Ectodermal cell (in vitro differentiated cells): Measurements from ENCODE around the gene SLC8A3.

Source experiments
- H3K27ac ChIP-seq: 2 replicates; pipeline ENCODE4 v1.7.0; 2013; ENCODE audit warnings: mild to moderate bottlenecking, low read depth, low read length; ENCODE audit not compliant: insufficient read depth, poor library complexity, severe bottlenecking
- H3K27me3 ChIP-seq: 2 replicates; pipeline ENCODE4 v1.7.0; 2013; ENCODE audit warnings: mild to moderate bottlenecking, low read length; ENCODE audit not compliant: insufficient read depth, control insufficient read depth, poor library complexity, severe bottlenecking
- H3K36me3 ChIP-seq: one replicate; pipeline ENCODE4 v1.7.0; 2013; ENCODE audit warnings: low read length; ENCODE audit not compliant: control insufficient read depth, insufficient read depth
- H3K4me1 ChIP-seq: one replicate; pipeline ENCODE4 v1.7.0; 2013; ENCODE audit warnings: low read length; ENCODE audit not compliant: control insufficient read depth, insufficient read depth
- H3K4me3 ChIP-seq: 2 replicates; pipeline ENCODE4 v1.7.0; 2013; ENCODE audit warnings: low read depth, low read length, control low read depth; ENCODE audit not compliant: insufficient read depth
- H3K9me3 ChIP-seq: 2 replicates; pipeline ENCODE4 v1.7.0; 2013; ENCODE audit warnings: mild to moderate bottlenecking, low read length, moderate library complexity; ENCODE audit not compliant: control insufficient read depth
- WGBS, 2 experiments: methylation state at CpG; one replicate each; pipeline ENCODE4 v1.1.7; 2013; ENCODE audit warnings: missing lambda C conversion rate in 2 of 2; 5-methylcytosine and 5-hydroxymethylcytosine counted together

SLC8A3 gene

DNA sequence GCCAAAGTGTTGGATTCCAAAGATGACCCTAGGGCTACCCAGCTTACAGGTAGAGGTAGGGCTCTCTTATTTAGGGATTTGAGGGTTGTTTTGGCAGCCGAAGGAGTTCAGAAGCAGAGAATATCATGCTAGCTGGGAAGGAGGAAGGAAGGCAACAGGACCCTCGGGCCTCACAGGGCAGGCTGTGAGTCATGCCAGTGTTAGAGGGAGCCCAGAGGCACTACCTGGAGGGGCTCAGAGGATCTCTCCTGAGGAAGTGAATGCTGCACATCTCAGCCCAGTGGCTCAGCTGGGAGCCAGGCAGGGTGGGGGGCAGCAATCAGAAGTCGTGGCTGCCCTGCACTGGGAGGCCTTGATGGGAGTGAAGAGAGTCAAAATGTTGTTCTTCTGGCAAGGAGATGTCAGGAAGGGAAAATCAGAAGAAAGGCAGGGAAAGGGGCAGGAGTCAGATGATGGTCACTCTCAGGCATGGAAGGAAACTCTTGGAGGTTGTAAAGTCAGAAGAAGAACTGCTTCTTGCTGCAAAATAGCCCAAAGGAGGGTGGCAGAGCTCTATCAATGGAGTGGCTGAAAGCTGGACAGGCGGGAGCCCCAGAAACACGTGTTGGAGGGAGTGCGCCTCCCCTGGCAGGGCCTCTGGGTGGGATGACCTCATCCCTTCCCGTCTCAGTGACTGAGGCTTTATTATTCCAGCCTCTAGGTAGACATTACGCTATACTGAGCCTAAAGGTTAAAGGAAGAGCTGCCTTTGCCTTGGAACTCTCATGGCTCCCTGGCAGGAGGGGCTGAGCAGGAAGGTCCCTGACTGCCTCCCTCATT lies 168.2 kb downstream of the SLC8A3 start:
- no peaks in the 10 kb centered on the region for H3K4me1 ChIP-seq
- peaks cover 27% of the 10 kb centered on the region for H3K36me3 ChIP-seq
- WGBS, 2 experiments: 82 to 84% methylated on average over 8 of the region's 8 CpGs
- H3K9me3 ChIP-seq: no peaks in the 10 kb centered on the region
- no peak overlapping the region for H3K27ac ChIP-seq
- H3K4me3 ChIP-seq: no peak overlapping the region
- H3K27me3 ChIP-seq: no peaks in the 10 kb centered on the region

DNA sequence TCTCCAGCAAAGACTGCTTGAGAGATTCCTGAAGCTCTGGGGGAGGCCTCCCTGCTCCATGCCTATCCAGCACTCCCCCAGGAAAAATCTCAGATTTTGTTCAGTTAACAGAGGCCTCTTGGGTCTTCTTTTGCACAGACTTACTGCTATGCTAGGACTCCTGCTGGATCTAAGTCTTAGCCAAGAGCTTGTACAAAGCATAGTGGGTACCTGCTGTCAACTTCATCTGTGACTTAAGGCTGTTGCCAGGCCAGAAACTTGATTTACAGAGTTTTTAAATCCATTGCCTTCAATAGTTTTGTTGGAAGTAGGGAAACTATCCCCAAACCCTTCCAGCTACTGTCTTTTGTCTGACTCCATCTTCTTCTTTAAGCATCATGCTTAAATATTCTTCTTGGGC lies 169.1 kb downstream of the SLC8A3 start:
- Histone ChIP-seq H3K9me3 (no peaks in the 10 kb centered on the region), H3K4me3 (no peak overlapping the region), H3K27me3 (no peaks in the 10 kb centered on the region), H3K4me1 (no peaks in the 10 kb centered on the region), H3K36me3 (peaks cover 27% of the 10 kb centered on the region), H3K27ac (no peak overlapping the region)

DNA sequence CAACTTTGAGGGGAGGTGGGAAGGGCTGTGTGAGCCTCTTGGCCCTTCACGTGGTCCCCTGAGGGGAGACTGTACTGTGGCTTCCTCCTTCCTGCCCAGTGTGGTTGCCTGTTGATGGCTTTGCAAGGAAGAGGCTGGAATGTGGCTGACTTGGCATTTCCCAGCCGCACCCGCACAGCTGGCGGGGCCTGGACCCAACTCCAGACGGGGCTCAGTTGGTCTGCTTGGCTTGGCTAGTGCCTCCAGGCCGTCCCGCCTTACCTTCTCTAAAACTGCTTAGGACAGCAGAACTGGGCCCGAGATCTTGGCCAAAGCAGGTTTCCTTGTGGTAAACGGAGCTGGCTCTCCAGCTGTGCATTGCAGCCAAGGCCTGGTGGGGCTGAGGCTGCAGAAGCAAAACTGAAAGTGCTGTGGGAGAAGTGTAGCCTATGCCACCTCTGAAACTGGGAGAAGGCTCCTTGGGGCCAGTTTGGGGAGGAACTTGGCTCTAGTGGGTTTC lies 170.0 kb downstream of the SLC8A3 start:
- H3K36me3 ChIP-seq: peaks cover 21% of the 10 kb centered on the region

GRCh38 chr14:70018230-70018629 lies 170.5 kb downstream of the SLC8A3 start:
- Histone ChIP-seq H3K4me1 (peaks cover 4% of the 10 kb centered on the region), H3K27me3 (no peaks in the 10 kb centered on the region), H3K9me3 (no peaks in the 10 kb centered on the region), H3K4me3 (no peak overlapping the region), H3K36me3 (peaks cover 16% of the 10 kb centered on the region), H3K27ac (no peak overlapping the region)
- 63 to 79% methylated on average over 2 of the region's 2 CpGs for WGBS, 2 experiments

More for the DNA sequence above, 170.0 kb downstream of the SLC8A3 start:
- Histone ChIP-seq H3K27me3 (no peaks in the 10 kb centered on the region), H3K9me3 (no peaks in the 10 kb centered on the region), H3K4me3 (no peak overlapping the region), H3K27ac (no peak overlapping the region), H3K4me1 (no peaks in the 10 kb centered on the region)
- 90 to 91% methylated on average over 9 of the region's 9 CpGs for WGBS, 2 experiments

DNA sequence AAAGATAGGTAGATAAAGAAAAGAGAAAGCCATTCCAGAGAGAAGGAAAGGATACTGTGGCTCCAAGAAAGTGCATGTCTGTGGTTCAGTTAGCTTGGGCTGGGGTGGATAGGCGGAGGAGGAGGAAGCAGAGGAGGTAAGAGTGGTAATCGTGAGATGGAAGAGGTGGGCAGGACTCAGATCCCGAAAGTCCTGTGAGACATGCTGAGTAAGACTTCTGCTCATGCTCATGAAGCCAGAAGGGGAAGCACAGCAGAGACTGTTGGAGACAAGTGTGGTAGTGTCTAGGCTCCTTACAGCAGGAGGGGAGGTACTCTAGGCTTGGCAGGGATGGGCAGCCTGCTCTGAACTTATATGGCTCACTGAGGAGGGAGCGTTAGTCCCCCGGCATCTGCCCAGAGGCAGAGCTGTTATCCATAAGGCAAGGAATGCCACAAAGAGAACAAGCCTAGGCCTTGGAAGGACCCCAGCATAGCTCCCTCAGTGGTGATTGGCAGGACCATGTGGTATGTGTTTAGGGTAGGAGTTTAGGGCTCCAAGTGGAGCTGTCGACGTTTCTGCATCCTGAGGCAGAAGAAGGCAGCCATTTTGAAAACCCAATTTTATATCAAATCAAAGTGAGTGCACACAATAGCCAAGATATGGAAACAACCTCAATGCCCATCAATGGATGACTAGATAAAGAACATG lies 174.2 kb downstream of the SLC8A3 start:
- peaks cover 8% of the 10 kb centered on the region for H3K4me1 ChIP-seq
- no peak overlapping the region for H3K27ac ChIP-seq
- H3K9me3 ChIP-seq: no peaks in the 10 kb centered on the region
- H3K36me3 ChIP-seq: peaks cover 15% of the 10 kb centered on the region
- no peaks in the 10 kb centered on the region for H3K27me3 ChIP-seq
- no peak overlapping the region for H3K4me3 ChIP-seq
- 93 to 95% methylated on average over 7 of the region's 7 CpGs for WGBS, 2 experiments

- no peaks in the 10 kb centered on the region for H3K9me3 ChIP-seq
- no peak overlapping the region for H3K4me3 ChIP-seq
- WGBS, 2 experiments: 43 to 55% methylated on average over 2 of the region's 2 CpGs
- no peak overlapping the region for H3K27ac ChIP-seq
- H3K4me1 ChIP-seq: peaks cover 15% of the 10 kb centered on the region
- H3K36me3 ChIP-seq: peaks cover 15% of the 10 kb centered on the region
- H3K27me3 ChIP-seq: no peaks in the 10 kb centered on the region
Observed at GRCh38 chr14:70013271-70013873, 175.4 kb downstream of the SLC8A3 start.

GRCh38 chr14:70011708-70012107 lies 177.0 kb downstream of the SLC8A3 start:
- no peaks in the 10 kb centered on the region for H3K9me3 ChIP-seq
- H3K4me3 ChIP-seq: no peak overlapping the region
- H3K27me3 ChIP-seq: no peaks in the 10 kb centered on the region
- 94 to 96% methylated on average over 7 of the region's 7 CpGs for WGBS, 2 experiments
- H3K36me3 ChIP-seq: peaks cover 13% of the 10 kb centered on the region
- H3K4me1 ChIP-seq: peaks cover 19% of the 10 kb centered on the region
- H3K27ac ChIP-seq: no peak overlapping the region

DNA sequence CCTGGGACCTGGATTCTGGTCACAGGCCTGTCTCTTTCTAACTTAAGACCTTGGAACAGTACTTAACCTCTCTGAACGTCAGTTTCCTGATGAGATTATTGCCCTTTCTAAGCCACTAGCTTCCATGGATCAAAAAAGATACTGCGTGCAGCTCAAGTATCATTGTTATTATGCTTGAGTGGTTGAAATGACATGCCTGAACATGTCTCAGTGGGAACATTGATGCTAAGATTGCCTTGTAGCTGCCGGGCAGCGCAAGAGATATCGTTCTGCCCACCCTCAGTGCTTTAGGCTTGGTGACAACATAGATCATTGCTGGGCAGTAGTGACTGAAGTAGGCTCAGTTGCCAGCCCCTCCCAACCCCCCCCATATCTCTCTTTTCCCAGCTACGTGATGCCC lies 177.7 kb downstream of the SLC8A3 start:
- Histone ChIP-seq H3K27me3 (no peaks in the 10 kb centered on the region), H3K36me3 (peaks cover 13% of the 10 kb centered on the region), H3K9me3 (no peaks in the 10 kb centered on the region), H3K4me1 (peaks cover 19% of the 10 kb centered on the region), H3K4me3 (no peak overlapping the region), H3K27ac (no peak overlapping the region)
- WGBS, 2 experiments: 97% methylated on average over 6 of the region's 6 CpGs

DNA sequence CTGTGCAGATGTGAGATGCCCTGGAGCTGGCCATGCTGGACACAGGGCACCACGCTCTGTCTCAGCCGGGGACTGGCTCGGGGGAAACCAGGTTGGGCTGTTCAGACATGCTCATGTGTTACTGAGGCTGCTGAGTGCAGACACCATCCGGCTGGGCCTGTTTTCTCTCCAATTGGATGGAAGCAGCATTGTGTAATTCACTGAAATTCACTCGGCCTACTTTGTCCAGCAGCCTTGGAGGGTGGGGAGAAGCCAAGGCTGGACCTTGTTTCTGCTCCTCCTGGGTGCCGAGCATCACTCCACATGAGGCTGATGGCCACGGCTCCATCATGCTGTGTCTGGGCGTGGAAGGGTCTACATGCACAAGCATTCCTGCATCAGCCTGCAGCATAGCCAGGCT lies 178.8 kb downstream of the SLC8A3 start:
- Histone ChIP-seq H3K27ac (no peak overlapping the region), H3K9me3 (no peaks in the 10 kb centered on the region), H3K36me3 (peaks cover 13% of the 10 kb centered on the region), H3K4me1 (peaks cover 25% of the 10 kb centered on the region), H3K27me3 (no peaks in the 10 kb centered on the region), H3K4me3 (no peak overlapping the region)
- 83 to 84% methylated on average over 8 of the region's 8 CpGs for WGBS, 2 experiments
